Gastroesophageal sphincter (tissue), 4 donors: ENCODE results near the gene NCOA3. TPM values are rescaled to one million over a fixed set of nuclear protein-coding genes. Genes with fewer than 3 reads are reported as not detected.

Experiments
- ATAC-seq: fragments of 150-250 bp; one replicate; pipeline ENCODE4 v1.9.1; 2016; ENCODE audit warnings: mild to moderate bottlenecking, moderate library complexity
- H3K27ac ChIP-seq, 4 donors: fragments of 200-600 bp; sonication (generic) in 3 of 4; 1 replicate in 3 of 4; 2 replicates in 1 of 4; pipeline ENCODE4 v1.5.1; 2016 to 2019
- H3K27me3 ChIP-seq: fragments of 200-600 bp; sonication (generic); one replicate; pipeline ENCODE4 v1.5.1; 2019
- H3K36me3 ChIP-seq, 2 donors: fragments of 200-600 bp; sonication (generic); one replicate each; pipeline ENCODE4 v1.5.1; 2019; ENCODE audit warnings: control low read depth in 1 of 2
- H3K4me1 ChIP-seq, 3 donors: fragments of 200-600 bp; sonication (generic); 1 replicate in 2 of 3; 2 replicates in 1 of 3; pipeline ENCODE4 v1.5.1; 2016 to 2019; ENCODE audit warnings: control low read depth in 2 of 3
- H3K4me3 ChIP-seq, 2 donors: fragments of 200-600 bp; sonication (generic); one replicate each; pipeline ENCODE4 v1.5.1; 2019; ENCODE audit warnings: mild to moderate bottlenecking in 1 of 2, moderate library complexity in 1 of 2
- H3K9me3 ChIP-seq, 3 donors: fragments of 200-600 bp; sonication (generic); one replicate each; pipeline ENCODE4 v1.5.1; 2017 to 2019; ENCODE audit warnings: control low read depth in 2 of 3
- EP300 ChIP-seq: sonication (generic); formaldehyde crosslinking; IDR thresholded peaks from one replicate; pipeline ENCODE4 v1.6.1; 2017; ENCODE audit warnings: antibody characterized with exemption, mild to moderate bottlenecking
- POLR2A ChIP-seq, 2 donors: fragments of 450-650 bp; IDR thresholded peaks; one replicate each; pipeline ENCODE4 v1.6.1; 2017; ENCODE audit warnings: antibody characterized with exemption in 2 of 2, mild to moderate bottlenecking in 2 of 2, moderate library complexity in 1 of 2
- POLR2AphosphoS5 ChIP-seq: sonication (generic); formaldehyde crosslinking; IDR thresholded peaks from one replicate; pipeline ENCODE4 v1.6.1; 2017; ENCODE audit warnings: antibody characterized with exemption
- WGBS, 2 donors: methylation state at CpG; one replicate each; pipeline ENCODE4 v1.1.5; 2018; ENCODE audit warnings: low coverage in 1 of 2; 5-methylcytosine and 5-hydroxymethylcytosine counted together
- total RNA-seq, 4 donors: library from RNA; depleted of rRNA; stranded (reverse); fragments of >200 nt; gene quantifications; one replicate each; pipeline ENCODE4 v1.1.0, GENCODE V29; 2016
- TF ChIP-seq, protein P1 (sequence below), 4 experiments: fragments of 200-600 bp in 2 of 4; fragments of 450-650 bp in 2 of 4; sonication (generic) in 1 of 4; IDR thresholded peaks; one replicate each; pipeline ENCODE4 v1.5.1; 2017 to 2019; ENCODE audit warnings: antibody characterized with exemption in 4 of 4, mild to moderate bottlenecking in 2 of 4, moderate library complexity in 2 of 4

Gene NCOA3
- total RNA-seq, 4 donors from 2014 or later = 28.8 to 44.5 (median 37.6) TPM

DNA sequence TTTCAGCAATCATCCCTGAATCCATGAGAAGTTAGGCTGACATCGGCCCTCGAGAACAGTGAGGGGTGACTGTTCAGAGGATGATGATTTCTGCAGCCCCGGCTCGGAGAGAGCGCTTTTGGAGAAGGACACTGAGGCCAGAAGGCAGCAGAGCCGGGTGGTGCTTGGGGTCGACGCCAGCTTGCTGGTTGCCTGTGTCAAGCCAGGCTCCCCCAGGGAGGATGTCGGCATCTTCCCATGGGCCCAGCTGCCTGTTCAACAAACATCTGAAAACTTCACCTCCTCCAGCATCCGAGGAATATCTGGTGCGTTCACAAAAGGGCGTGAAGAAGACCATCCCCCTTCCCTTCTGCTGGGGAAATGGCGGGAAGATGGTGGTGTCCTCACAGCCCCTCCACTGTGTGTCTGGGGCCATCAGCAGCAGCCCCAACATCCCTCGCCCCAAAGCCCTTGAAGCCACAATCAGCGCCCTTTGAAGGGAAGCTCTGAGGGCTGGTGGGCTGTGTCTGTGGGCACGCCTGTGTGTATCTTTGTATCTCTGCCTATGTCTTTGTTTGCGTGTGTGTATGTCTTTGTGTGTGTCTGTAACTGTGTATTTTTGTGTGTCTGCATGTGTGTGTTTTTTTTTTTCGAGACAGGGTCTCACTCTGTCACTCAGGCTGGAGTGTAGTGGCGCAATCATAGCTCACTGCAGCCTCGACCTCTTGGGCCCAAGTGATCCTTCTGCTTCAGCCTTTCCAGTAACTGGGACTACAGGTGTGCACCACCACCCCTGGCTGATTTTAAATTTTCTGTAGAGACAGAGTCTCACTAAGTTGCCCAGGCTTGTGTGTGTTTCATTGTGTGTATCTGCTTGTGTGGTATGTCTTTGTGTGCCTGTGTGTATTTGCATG, 185.7 kb downstream of the NCOA3 start:
- Histone ChIP-seq H3K27ac (peak overlapping the region in 3 of 4 donors; percentile 38 to 69 (median 58)), H3K4me1 (peaks cover 0 to 22% (median 10%) of the 10 kb centered on the region in 3 donors), H3K4me3 (no peak overlapping the region), H3K27me3 (no peaks in the 10 kb centered on the region), H3K9me3 (peaks cover 0 to 16% (median 0%) of the 10 kb centered on the region in 3 donors), H3K36me3 (peaks cover 0 to 48% of the 10 kb centered on the region in 2 donors)
- ATAC-seq = no peak
- 89 to 100% methylated on average over 2 to 6 of the region's 20 CpGs for WGBS, 2 donors
- TF ChIP-seq POLR2A (IDR thresholded peaks at IDR 0.05) (no peak), POLR2AphosphoS5 (no peak), EP300 (no peak)
- TF ChIP-seq, protein P1, sequence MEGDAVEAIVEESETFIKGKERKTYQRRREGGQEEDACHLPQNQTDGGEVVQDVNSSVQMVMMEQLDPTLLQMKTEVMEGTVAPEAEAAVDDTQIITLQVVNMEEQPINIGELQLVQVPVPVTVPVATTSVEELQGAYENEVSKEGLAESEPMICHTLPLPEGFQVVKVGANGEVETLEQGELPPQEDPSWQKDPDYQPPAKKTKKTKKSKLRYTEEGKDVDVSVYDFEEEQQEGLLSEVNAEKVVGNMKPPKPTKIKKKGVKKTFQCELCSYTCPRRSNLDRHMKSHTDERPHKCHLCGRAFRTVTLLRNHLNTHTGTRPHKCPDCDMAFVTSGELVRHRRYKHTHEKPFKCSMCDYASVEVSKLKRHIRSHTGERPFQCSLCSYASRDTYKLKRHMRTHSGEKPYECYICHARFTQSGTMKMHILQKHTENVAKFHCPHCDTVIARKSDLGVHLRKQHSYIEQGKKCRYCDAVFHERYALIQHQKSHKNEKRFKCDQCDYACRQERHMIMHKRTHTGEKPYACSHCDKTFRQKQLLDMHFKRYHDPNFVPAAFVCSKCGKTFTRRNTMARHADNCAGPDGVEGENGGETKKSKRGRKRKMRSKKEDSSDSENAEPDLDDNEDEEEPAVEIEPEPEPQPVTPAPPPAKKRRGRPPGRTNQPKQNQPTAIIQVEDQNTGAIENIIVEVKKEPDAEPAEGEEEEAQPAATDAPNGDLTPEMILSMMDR (IDR thresholded peaks at IDR 0.05) = no peak

DNA sequence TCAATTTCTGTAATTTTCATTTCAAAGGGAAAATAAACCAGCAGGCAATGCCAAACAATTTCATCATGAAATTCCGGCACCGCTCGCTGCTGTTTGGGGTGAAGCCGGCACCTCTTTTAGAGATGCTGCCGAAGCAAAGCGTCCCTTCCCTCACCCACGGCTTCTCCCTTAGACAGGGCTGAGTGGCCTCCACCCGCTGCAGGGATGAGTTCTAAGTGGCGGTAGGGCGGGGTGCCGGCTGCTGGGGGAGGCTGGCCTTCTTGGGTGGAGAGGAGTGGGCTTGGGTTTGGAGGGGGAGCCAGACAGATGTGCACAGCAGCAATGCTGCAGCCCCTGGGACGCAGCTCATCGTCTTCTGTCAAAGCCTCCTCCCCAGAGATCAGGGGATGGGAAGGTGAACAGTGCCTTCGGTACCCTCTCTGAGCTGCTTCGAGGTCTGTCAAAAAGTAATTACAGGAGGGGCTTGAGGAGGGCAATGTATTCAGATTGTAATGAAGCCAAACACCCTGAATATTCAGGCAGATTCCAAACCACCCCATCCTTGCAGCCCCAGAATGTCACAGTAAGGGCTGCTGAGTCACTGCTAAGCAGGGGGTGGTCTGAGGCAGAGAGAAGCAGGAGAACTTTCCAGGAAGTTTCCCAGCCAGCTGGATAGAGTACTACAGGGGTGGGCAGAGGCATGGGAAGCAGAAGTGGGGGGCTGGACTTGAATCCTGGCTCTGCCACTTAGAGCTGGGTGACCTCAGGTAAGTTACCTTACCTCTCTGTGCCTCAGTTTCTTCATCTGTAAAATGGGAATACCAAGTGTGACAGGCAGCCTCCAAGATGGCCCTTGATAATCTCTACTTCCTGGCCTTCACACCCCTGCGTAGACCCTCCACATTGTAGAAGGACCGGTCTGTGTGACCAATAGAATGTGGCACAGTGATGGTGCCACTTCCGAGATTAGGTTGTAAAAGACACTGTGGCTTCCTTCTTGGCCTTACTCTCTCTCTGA, 187.0 kb downstream of the NCOA3 start:
- peaks cover 0 to 39% of the 10 kb centered on the region in 2 donors for H3K36me3 ChIP-seq
- no peak overlapping the region for H3K27ac ChIP-seq
- H3K4me3 ChIP-seq = no peak overlapping the region
- no peak for ATAC-seq
- H3K27me3 ChIP-seq = no peaks in the 10 kb centered on the region
- H3K4me1 ChIP-seq = peaks cover 0 to 13% (median 4%) of the 10 kb centered on the region in 3 donors
- H3K9me3 ChIP-seq = peaks cover 0 to 20% (median 0%) of the 10 kb centered on the region in 3 donors
- WGBS, 2 donors = 83 to 100% methylated on average over 3 to 8 of the region's 18 CpGs
- TF ChIP-seq POLR2A (IDR thresholded peaks at IDR 0.05) = no peak
- TF ChIP-seq, protein P1 (IDR thresholded peaks at IDR 0.05) = no peak
- no peak for TF ChIP-seq POLR2AphosphoS5
- no peak for TF ChIP-seq EP300

DNA sequence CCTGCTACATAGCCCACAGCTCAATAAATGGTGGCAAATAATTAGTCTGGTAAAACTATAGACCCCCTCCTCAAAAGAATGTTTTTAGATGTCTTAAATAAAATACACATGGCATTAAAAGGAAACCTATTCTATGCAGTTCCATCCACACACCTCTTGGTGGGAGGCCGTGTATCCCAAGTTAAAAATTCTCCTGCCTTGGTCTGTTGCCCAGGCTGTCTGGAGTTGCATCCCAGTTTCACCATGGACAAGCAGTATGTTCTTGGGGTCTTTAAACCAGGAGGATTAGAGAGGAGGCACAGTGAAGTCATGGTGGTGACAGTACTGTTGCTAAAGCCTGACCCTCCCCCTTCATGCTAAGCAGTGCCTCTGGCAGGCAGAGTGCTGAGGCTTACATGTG, 188.0 kb downstream of the NCOA3 start:
- 71 to 100% methylated on average over 1 of the region's 1 CpG for WGBS, 2 donors
- H3K9me3 ChIP-seq = peaks cover 0 to 20% (median 0%) of the 10 kb centered on the region in 3 donors

DNA sequence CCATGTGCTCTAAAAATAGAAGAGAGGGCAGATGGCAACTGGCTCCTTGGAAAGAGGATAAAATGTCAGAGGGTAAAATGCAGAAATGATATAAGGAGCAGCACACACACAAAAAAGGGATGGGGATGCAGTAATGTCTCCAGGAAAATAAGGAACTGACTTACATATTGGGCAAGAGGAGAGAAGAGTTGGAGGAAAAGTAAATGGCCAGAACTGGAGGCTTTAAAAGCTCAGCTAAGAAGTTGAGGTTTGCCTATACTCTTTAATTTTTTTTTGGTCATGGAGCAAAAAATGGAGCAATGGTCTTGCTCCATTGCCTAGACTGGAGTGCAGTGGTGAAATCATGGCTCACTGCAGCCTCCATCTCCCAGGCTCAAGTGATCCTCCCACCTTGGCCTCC, 189.9 kb downstream of the NCOA3 start:
- Histone ChIP-seq H3K9me3 (peaks cover 0 to 20% (median 0%) of the 10 kb centered on the region in 3 donors), H3K27me3 (no peaks in the 10 kb centered on the region), H3K4me1 (peaks cover 0 to 17% (median 4%) of the 10 kb centered on the region in 3 donors), H3K4me3 (no peak overlapping the region), H3K36me3 (peaks cover 0 to 26% of the 10 kb centered on the region in 2 donors), H3K27ac (no peak overlapping the region)
- no peak for TF ChIP-seq EP300
- TF ChIP-seq, protein P1 (IDR thresholded peaks at IDR 0.05) = no peak
- no peak for TF ChIP-seq POLR2A (IDR thresholded peaks at IDR 0.05)
- TF ChIP-seq POLR2AphosphoS5 = no peak
- no peak for ATAC-seq

More for the DNA sequence above, 188.0 kb downstream of the NCOA3 start:
- H3K27me3 ChIP-seq = no peaks in the 10 kb centered on the region
- peaks cover 0 to 13% (median 4%) of the 10 kb centered on the region in 3 donors for H3K4me1 ChIP-seq
- peaks cover 0 to 29% of the 10 kb centered on the region in 2 donors for H3K36me3 ChIP-seq
- TF ChIP-seq POLR2A (IDR thresholded peaks at IDR 0.05) = no peak
- TF ChIP-seq EP300 = no peak
- TF ChIP-seq POLR2AphosphoS5 = no peak
- TF ChIP-seq, protein P1 (IDR thresholded peaks at IDR 0.05) = no peak
- ATAC-seq = no peak
- no peak overlapping the region for H3K4me3 ChIP-seq
- no peak overlapping the region for H3K27ac ChIP-seq
